A549 (cell line): ENCODE results near the gene FOXJ2. TPM values are rescaled to one million over a fixed set of nuclear protein-coding genes. Genes with fewer than 3 reads are reported as not detected.

ENCODE experiments used
- ATAC-seq, 2 experiments: fragments of 200-7000 bp in 1 of 2; fragments of >200 bp in 1 of 2; cut with Nextera tagmentation in 1 of 2; cut with Tn5 transposase in 1 of 2; 3 replicates each; pipeline versions ENCODE4 v1.8.0 to v1.9.1; 2018 to 2020; ENCODE audit warnings: mild to moderate bottlenecking in 1 of 2, moderate library complexity in 1 of 2
- CTCF ChIA-PET: fragments of 300-600 bp; sonication (Branson Sonifier 250); formaldehyde crosslinking; extraction: SDS; loops from one replicate; lab custom pipeline; 2021; ENCODE audit warnings: antibody characterized with exemption, inconsistent platforms; lab: Yijun Ruan, JAX
- POLR2A ChIA-PET: fragments of 350-600 bp; formaldehyde crosslinking; extraction: SDS; loops from one replicate; lab custom pipeline; 2021; ENCODE audit warnings: antibody characterized with exemption, inconsistent platforms; lab: Yijun Ruan, JAX
- DNase-seq, 2 experiments: peaks; one replicate each; pipeline versions ENCODE4 v3.0.0 to v3.0.0-alpha.2; 2011 to 2016; ENCODE audit warnings: low read depth in 1 of 2, low spot score in 1 of 2
- FAIRE-seq: peaks from 2 replicates; lab custom pipeline; 2011; peaks lifted over from hg19 to GRCh38; lab: Jason Lieb, UNC
- H3K27ac ChIP-seq, 2 experiments: fragments of >200 bp; sonication (Bioruptor Twin); formaldehyde crosslinking; 3 replicates each; pipeline ENCODE4 v1.5.1; 2016 to 2017
- H3K4me1 ChIP-seq: fragments of >200 bp; sonication (Bioruptor Twin); formaldehyde crosslinking; 3 replicates; pipeline ENCODE4 v1.6.1; 2016
- H3K4me2 ChIP-seq: fragments of >200 bp; sonication (Bioruptor Twin); formaldehyde crosslinking; 3 replicates; pipeline ENCODE4 v1.6.1; 2016
- H3K4me3 ChIP-seq: fragments of >200 bp; sonication (Bioruptor Twin); formaldehyde crosslinking; 3 replicates; pipeline ENCODE4 v1.5.1; 2016
- H3K9me3 ChIP-seq: fragments of >200 bp; sonication (Bioruptor Twin); formaldehyde crosslinking; 3 replicates; pipeline ENCODE4 v1.6.1; 2016
- ESRRA ChIP-seq: fragments of 150-350 bp; IDR thresholded peaks from 2 replicates; pipeline ENCODE4 v1.6.1; 2014; ENCODE audit warnings: mild to moderate bottlenecking, low read length, borderline replicate concordance
- HEYL ChIP-seq: fragments of 250-450 bp; sonication (Bioruptor Pico); IDR thresholded peaks from 2 replicates; pipeline ENCODE4 v1.8.0; 2021; ENCODE audit warnings: mild to moderate bottlenecking, moderate library complexity
- HOXB5 ChIP-seq: fragments of 250-450 bp; sonication (Bioruptor Pico); IDR thresholded peaks from 2 replicates; pipeline ENCODE4 v1.5.0; 2020; ENCODE audit warnings: mild to moderate bottlenecking, moderate library complexity
- JUN ChIP-seq, 2 experiments: fragments of >200 bp; sonication (Bioruptor Twin); formaldehyde crosslinking; IDR thresholded peaks; 2 replicates in 1 of 2; 3 replicates in 1 of 2; pipeline ENCODE4 v1.6.1; 2016 to 2017
- JUNB ChIP-seq: fragments of >200 bp; sonication (Bioruptor Twin); formaldehyde crosslinking; IDR thresholded peaks from 2 replicates; pipeline ENCODE4 v1.6.1; 2016
- MAZ ChIP-seq: fragments of 150-350 bp; IDR thresholded peaks from 2 replicates; pipeline ENCODE4 v1.6.1; 2014; ENCODE audit warnings: antibody characterized with exemption, low read depth, low read length, borderline replicate concordance
- NFE2L2 ChIP-seq: fragments of 150-350 bp; conservative IDR thresholded peaks from 2 replicates; pipeline ENCODE4 v1.6.1; 2014; ENCODE audit warnings: low read length
- RCOR1 ChIP-seq: fragments of 150-350 bp; IDR thresholded peaks from 2 replicates; pipeline ENCODE4 v1.6.1; 2014; ENCODE audit warnings: antibody characterized with exemption, low read length, low read depth
- RFX5 ChIP-seq: fragments of 450-650 bp; IDR thresholded peaks from 2 replicates; pipeline ENCODE4 v1.7.1; 2014; ENCODE audit warnings: antibody characterized with exemption, mild to moderate bottlenecking, moderate library complexity
- TP53 ChIP-seq: fragments of 250-450 bp; sonication (Bioruptor Pico); IDR thresholded peaks from 2 replicates; pipeline ENCODE4 v1.5.0; 2021; ENCODE audit warnings: mild to moderate bottlenecking, moderate library complexity
- WGBS: methylation state at CpG from one replicate; pipeline ENCODE4 v1.1.6; 2017; ENCODE audit errors: missing lambda C conversion rate; 5-methylcytosine and 5-hydroxymethylcytosine counted together
- polyA plus RNA-seq, 4 experiments: library from polyadenylated mRNA; depleted of rRNA in 3 of 4; stranded (reverse); fragments of >200 nt; fragmentation: RNase III in 1 of 4; extraction: RNeasy Plus Mini Kit Qiagen cat#74134 plus additional on column Dnase treatment in 1 of 4; gene quantifications; 2 replicates in 3 of 4; 3 replicates in 1 of 4; pipeline ENCODE4 v1.2.3, GENCODE V29; 2011 to 2017
- TF ChIP-seq, protein P1 (sequence below): fragments of >200 bp; sonication (Bioruptor Twin); formaldehyde crosslinking; IDR thresholded peaks from 3 replicates; pipeline ENCODE4 v1.5.1; 2016
- TF ChIP-seq, protein P2 (sequence below): IDR thresholded peaks from 2 replicates; pipeline ENCODE4 v1.6.1; 2012
- TF ChIP-seq, protein P3 (sequence below): fragments of 150-350 bp; IDR thresholded peaks from 2 replicates; pipeline ENCODE4 v1.6.1; 2014; ENCODE audit warnings: low read depth, mild to moderate bottlenecking, low read length
- TF ChIP-seq, protein P4 (sequence below): fragments of >200 bp; sonication (Bioruptor Twin); formaldehyde crosslinking; IDR thresholded peaks from 2 replicates; pipeline ENCODE4 v1.6.1; 2016

FOXJ2 gene
- polyA plus RNA-seq, 2 of the 4 experiments (the other 2 are of a cell fraction), result 7.0 to 7.4 TPM

GRCh38 chr12:8048906-8049305 lies 16.4 kb downstream of the FOXJ2 start (continued):
- TF ChIP-seq, protein P1, sequence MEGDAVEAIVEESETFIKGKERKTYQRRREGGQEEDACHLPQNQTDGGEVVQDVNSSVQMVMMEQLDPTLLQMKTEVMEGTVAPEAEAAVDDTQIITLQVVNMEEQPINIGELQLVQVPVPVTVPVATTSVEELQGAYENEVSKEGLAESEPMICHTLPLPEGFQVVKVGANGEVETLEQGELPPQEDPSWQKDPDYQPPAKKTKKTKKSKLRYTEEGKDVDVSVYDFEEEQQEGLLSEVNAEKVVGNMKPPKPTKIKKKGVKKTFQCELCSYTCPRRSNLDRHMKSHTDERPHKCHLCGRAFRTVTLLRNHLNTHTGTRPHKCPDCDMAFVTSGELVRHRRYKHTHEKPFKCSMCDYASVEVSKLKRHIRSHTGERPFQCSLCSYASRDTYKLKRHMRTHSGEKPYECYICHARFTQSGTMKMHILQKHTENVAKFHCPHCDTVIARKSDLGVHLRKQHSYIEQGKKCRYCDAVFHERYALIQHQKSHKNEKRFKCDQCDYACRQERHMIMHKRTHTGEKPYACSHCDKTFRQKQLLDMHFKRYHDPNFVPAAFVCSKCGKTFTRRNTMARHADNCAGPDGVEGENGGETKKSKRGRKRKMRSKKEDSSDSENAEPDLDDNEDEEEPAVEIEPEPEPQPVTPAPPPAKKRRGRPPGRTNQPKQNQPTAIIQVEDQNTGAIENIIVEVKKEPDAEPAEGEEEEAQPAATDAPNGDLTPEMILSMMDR, result no peak
- TF ChIP-seq ESRRA (no peak), MAZ (no peak)

DNA sequence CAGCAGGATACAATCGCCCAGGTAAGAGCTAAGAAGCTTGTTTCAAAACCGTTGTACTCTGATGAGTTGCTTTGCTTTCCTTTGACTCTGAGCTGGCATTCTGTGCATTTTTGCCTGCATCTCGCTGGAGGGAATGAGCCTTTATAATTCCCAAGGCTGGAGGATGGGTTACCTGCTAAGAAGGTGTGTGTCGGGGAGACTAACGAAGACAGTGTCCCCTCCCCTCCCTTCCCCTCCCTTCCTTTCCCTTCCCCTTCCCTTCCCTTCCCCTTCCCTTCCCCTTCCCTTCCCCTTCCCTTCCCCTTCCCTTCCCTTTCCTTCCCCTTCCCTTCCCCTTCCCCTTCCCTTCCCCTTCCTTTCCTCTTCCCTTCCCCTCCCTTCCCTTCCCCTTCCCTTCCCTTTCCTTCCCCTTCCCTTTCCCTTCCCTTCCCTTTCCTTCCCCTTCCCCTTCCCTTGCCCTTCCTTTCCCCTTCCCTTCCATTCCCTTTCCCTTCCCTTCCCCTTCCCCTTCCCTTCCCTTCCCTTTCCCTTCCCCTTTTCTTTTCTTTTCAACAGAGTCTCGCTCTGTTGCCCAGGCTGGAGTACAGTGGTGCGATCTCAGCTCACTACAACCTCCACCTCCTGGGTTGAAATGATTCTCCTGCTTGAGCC lies 18.2 kb downstream of the FOXJ2 start:
- ChIA-PET POLR2A (no interaction called here), CTCF (interaction anchor here (0.9 to 4.6 kb wide), 3 partner anchors 13 to 187 kb away, joined by 3 to 22 read pairs (median 8); no protein-coding TSS in a partner anchor)
- Histone ChIP-seq H3K4me3 (no peak overlapping the region), H3K27ac (no peak overlapping the region), H3K4me1 (no peaks in the 10 kb centered on the region), H3K9me3 (no peaks in the 10 kb centered on the region), H3K4me2 (no peak overlapping the region)
- DNase-seq (no peak), ATAC-seq (no peak), FAIRE-seq (no peak)
- no peak for TF ChIP-seq RFX5
- no peak for TF ChIP-seq HOXB5 (CRISPR knock-in tag)
- no peak for TF ChIP-seq HEYL (CRISPR knock-in tag)
- no peak for TF ChIP-seq JUN (IDR thresholded peaks at IDR 0.05)
- TF ChIP-seq, protein P2, sequence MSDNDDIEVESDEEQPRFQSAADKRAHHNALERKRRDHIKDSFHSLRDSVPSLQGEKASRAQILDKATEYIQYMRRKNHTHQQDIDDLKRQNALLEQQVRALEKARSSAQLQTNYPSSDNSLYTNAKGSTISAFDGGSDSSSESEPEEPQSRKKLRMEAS, result no peak
- TF ChIP-seq, protein P3, sequence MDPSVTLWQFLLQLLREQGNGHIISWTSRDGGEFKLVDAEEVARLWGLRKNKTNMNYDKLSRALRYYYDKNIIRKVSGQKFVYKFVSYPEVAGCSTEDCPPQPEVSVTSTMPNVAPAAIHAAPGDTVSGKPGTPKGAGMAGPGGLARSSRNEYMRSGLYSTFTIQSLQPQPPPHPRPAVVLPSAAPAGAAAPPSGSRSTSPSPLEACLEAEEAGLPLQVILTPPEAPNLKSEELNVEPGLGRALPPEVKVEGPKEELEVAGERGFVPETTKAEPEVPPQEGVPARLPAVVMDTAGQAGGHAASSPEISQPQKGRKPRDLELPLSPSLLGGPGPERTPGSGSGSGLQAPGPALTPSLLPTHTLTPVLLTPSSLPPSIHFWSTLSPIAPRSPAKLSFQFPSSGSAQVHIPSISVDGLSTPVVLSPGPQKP, result no peak
- TF ChIP-seq TP53 (CRISPR knock-in tag), result no peak
- no peak for TF ChIP-seq NFE2L2
- TF ChIP-seq, protein P4, sequence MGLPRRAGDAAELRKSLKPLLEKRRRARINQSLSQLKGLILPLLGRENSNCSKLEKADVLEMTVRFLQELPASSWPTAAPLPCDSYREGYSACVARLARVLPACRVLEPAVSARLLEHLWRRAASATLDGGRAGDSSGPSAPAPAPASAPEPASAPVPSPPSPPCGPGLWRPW, result no peak
- WGBS, result 77% methylated on average over 6 of the region's 7 CpGs

- Histone ChIP-seq H3K27ac (no peak overlapping the region), H3K4me3 (no peak overlapping the region), H3K4me1 (no peaks in the 10 kb centered on the region), H3K4me2 (no peak overlapping the region), H3K9me3 (no peaks in the 10 kb centered on the region)
- FAIRE-seq, result no peak
- TF ChIP-seq JUNB, result no peak
- ChIA-PET POLR2A (no interaction called here), CTCF (interaction anchor here (4.6 kb wide), 1 partner anchor 25 kb away, joined by 22 read pairs; no protein-coding TSS in a partner anchor)
- no peak for DNase-seq
- WGBS, result 93% methylated on average over 7 of the region's 7 CpGs
- ATAC-seq, result no peak
Measured at GRCh38 chr12:8052679-8053078, 20.2 kb downstream of the FOXJ2 start.

- Histone ChIP-seq H3K4me2 (no peak overlapping the region), H3K27ac (no peak overlapping the region), H3K9me3 (no peaks in the 10 kb centered on the region), H3K4me3 (no peak overlapping the region), H3K4me1 (no peaks in the 10 kb centered on the region)
- POLR2A ChIA-PET, result no interaction called here
- DNase-seq, result no peak
- no peak for FAIRE-seq
- TF ChIP-seq RCOR1 (no peak), HEYL (CRISPR knock-in tag) (no peak)
- CTCF ChIA-PET, result interaction anchor here (2.0 to 6.0 kb wide), 2 partner anchors 9 to 23 kb away, joined by 9 to 37 read pairs; no protein-coding TSS in a partner anchor
- 90% methylated on average over 2 of the region's 2 CpGs for WGBS
- no peak for ATAC-seq
Measured at GRCh38 chr12:8054816-8055215, 22.3 kb downstream of the FOXJ2 start.
